GM23338 (cell line): ENCODE results near the gene CAMP. TPM values are rescaled to one million over a fixed set of nuclear protein-coding genes. Genes with fewer than 3 reads are reported as not detected.

ENCODE experiments used
- ATAC-seq: fragments of 200-7000 bp; cut with Tn5 transposase; 3 replicates; pipeline ENCODE4 v1.9.1; 2020
- DNase-seq: peaks from one replicate; pipeline ENCODE4 v3.0.0-alpha.2; 2015; ENCODE audit warnings: low spot score
- H2AFZ ChIP-seq: fragments of 200-600 bp; sonication (generic); 2 replicates; pipeline ENCODE4 v1.8.0; 2016; ENCODE audit warnings: antibody characterized with exemption, mild to moderate bottlenecking, moderate library complexity
- H3F3A ChIP-seq: fragments of 200-600 bp; sonication (generic); replicated peaks from 2 replicates; pipeline ENCODE4 v1.8.0; 2017; ENCODE audit warnings: antibody characterized with exemption, mixed run types, low read depth
- H3K27ac ChIP-seq: fragments of 200-600 bp; sonication (generic); 2 replicates; pipeline ENCODE4 v1.6.1; 2016; ENCODE audit warnings: low read depth
- H3K27me3 ChIP-seq: fragments of 200-600 bp; sonication (generic); 2 replicates; pipeline ENCODE4 v1.8.0; 2016; ENCODE audit warnings: mild to moderate bottlenecking, mixed run types, moderate library complexity; ENCODE audit not compliant: insufficient read depth
- H3K36me3 ChIP-seq: fragments of 200-600 bp; sonication (generic); 2 replicates; pipeline ENCODE4 v1.8.0; 2016; ENCODE audit warnings: mild to moderate bottlenecking; ENCODE audit not compliant: insufficient read depth
- H3K4me1 ChIP-seq: fragments of 200-600 bp; sonication (generic); 2 replicates; pipeline ENCODE4 v1.8.0; 2016; ENCODE audit warnings: mild to moderate bottlenecking, moderate library complexity; ENCODE audit not compliant: insufficient read depth
- H3K4me2 ChIP-seq: fragments of 200-600 bp; sonication (generic); 2 replicates; pipeline ENCODE4 v1.7.1; 2017; ENCODE audit warnings: mixed run types
- H3K4me3 ChIP-seq: fragments of 200-600 bp; sonication (generic); 2 replicates; pipeline ENCODE4 v1.6.1; 2016; ENCODE audit warnings: mixed run types
- H3K79me2 ChIP-seq: fragments of 200-600 bp; sonication (generic); replicated peaks from 2 replicates; pipeline ENCODE4 v1.8.0; 2017; ENCODE audit warnings: mild to moderate bottlenecking; ENCODE audit not compliant: insufficient read depth
- H3K9me2 ChIP-seq: fragments of 200-600 bp; sonication (generic); 2 replicates; pipeline ENCODE4 v1.8.0; 2017; ENCODE audit not compliant: insufficient read depth
- H4K20me1 ChIP-seq: fragments of 200-600 bp; sonication (generic); replicated peaks from 2 replicates; pipeline ENCODE4 v1.8.0; 2017; ENCODE audit warnings: mild to moderate bottlenecking; ENCODE audit not compliant: insufficient read depth
- H3K27ac Mint-ChIP-seq: 2 replicates; pipeline ENCODE4 v1.8.0; 2020; ENCODE audit warnings: inconsistent platforms, mild to moderate bottlenecking, moderate library complexity, mixed read lengths
- H3K27me3 Mint-ChIP-seq: 3 replicates; pipeline ENCODE4 v1.8.0; 2022; ENCODE audit warnings: low read depth, mild to moderate bottlenecking, moderate library complexity, mixed read lengths, inconsistent platforms; ENCODE audit not compliant: insufficient read depth, poor library complexity
- H3K36me3 Mint-ChIP-seq: 3 replicates; pipeline ENCODE4 v1.8.0; 2021; ENCODE audit warnings: low read depth, mild to moderate bottlenecking, inconsistent platforms, moderate library complexity, mixed read lengths
- H3K4me1 Mint-ChIP-seq: 3 replicates; pipeline ENCODE4 v1.8.0; 2020; ENCODE audit warnings: mild to moderate bottlenecking, inconsistent platforms, mixed read lengths
- H3K4me3 Mint-ChIP-seq: 3 replicates; pipeline ENCODE4 v1.8.0; 2021; ENCODE audit warnings: moderate library complexity, mild to moderate bottlenecking, inconsistent platforms, mixed read lengths
- H3K9me3 Mint-ChIP-seq: 3 replicates; pipeline ENCODE4 v1.8.0; 2020; ENCODE audit warnings: moderate library complexity, mild to moderate bottlenecking, inconsistent platforms, mixed read lengths
- CREB1 ChIP-seq: fragments of 250-450 bp; sonication (Bioruptor Pico); IDR thresholded peaks from 2 replicates; pipeline ENCODE4 v1.5.0; 2020; ENCODE audit warnings: low read depth, mild to moderate bottlenecking, moderate library complexity
- CTCF ChIP-seq, 2 experiments: fragments of 200-600 bp in 1 of 2; sonication (generic) in 1 of 2; conservative IDR thresholded peaks; 2 replicates each; pipeline versions ENCODE4 v1.5.1 to v1.6.1; 2016 to 2017; ENCODE audit warnings: antibody characterized with exemption in 2 of 2, low read depth in 2 of 2, mild to moderate bottlenecking in 2 of 2, moderate library complexity in 1 of 2
- ETS1 ChIP-seq: IDR thresholded peaks from 2 replicates; pipeline ENCODE4 v1.6.1; 2016; ENCODE audit warnings: antibody characterized with exemption
- EZH2 ChIP-seq: fragments of 200-600 bp; sonication (generic); IDR thresholded peaks from one replicate; pipeline ENCODE4 v1.8.0; 2017; ENCODE audit warnings: antibody characterized with exemption, mild to moderate bottlenecking, low read depth; ENCODE audit not compliant: unreplicated experiment
- EZH2phosphoT487 ChIP-seq: fragments of 200-600 bp; sonication (generic); IDR thresholded peaks from one replicate; pipeline ENCODE4 v1.8.1; 2018; ENCODE audit warnings: antibody characterized with exemption; ENCODE audit not compliant: unreplicated experiment
- JUNB ChIP-seq: IDR thresholded peaks from one replicate; pipeline ENCODE4 v1.6.1; 2016; ENCODE audit warnings: antibody characterized with exemption; ENCODE audit not compliant: unreplicated experiment
- NANOG ChIP-seq: IDR thresholded peaks from 2 replicates; pipeline ENCODE4 v1.6.1; 2016; ENCODE audit warnings: antibody characterized with exemption, borderline replicate concordance
- POLR2AphosphoS5 ChIP-seq: IDR thresholded peaks from 2 replicates; pipeline ENCODE4 v1.6.1; 2016; ENCODE audit warnings: antibody characterized with exemption, low read depth
- REST ChIP-seq: IDR thresholded peaks from one replicate; pipeline ENCODE4 v1.6.1; 2018; ENCODE audit warnings: antibody characterized with exemption; ENCODE audit not compliant: unreplicated experiment
- STAT1 ChIP-seq: IDR thresholded peaks from one replicate; pipeline ENCODE4 v1.6.1; 2016; ENCODE audit warnings: antibody characterized with exemption; ENCODE audit not compliant: unreplicated experiment
- ZNF114 ChIP-seq: fragments of 250-450 bp; sonication (Bioruptor Pico); IDR thresholded peaks from 2 replicates; pipeline ENCODE4 v1.5.0; 2020; ENCODE audit warnings: mild to moderate bottlenecking, moderate library complexity
- ZNF331 ChIP-seq: fragments of 250-450 bp; sonication (Bioruptor Pico); IDR thresholded peaks from 2 replicates; pipeline ENCODE4 v1.5.0; 2020; ENCODE audit warnings: low read depth, mild to moderate bottlenecking, moderate library complexity
- ZNF462 ChIP-seq: fragments of 250-450 bp; sonication (Bioruptor Pico); IDR thresholded peaks from 2 replicates; pipeline ENCODE4 v1.5.0; 2020; ENCODE audit warnings: mild to moderate bottlenecking, moderate library complexity
- polyA plus RNA-seq: library from polyadenylated mRNA; unstranded; fragments of >200 nt; fragmentation: Nextera tagmentation; extraction: Ambion mirVana; gene quantifications from 2 replicates; pipeline ENCODE4 v1.2.1, GENCODE V29; 2016
- total RNA-seq: library from RNA; depleted of rRNA; stranded (reverse); fragments of >200 nt; shearing (Covaris generic); gene quantifications from 2 replicates; pipeline ENCODE4 v1.2.3, GENCODE V29; 2014

CAMP gene
- total and polyA plus RNA-seq, 2 experiments from 2014 or later: not detected

GRCh38 chr3:48247401-48247811 lies 24.1 kb downstream of the CAMP start:
- peaks cover 25% of the 10 kb centered on the region for H3F3A ChIP-seq
- Mint-ChIP-seq H3K4me1 (peaks cover 15% of the 10 kb centered on the region), H3K27ac (no peak overlapping the region; the same call in 1 of the 2 replicates), H3K36me3 (peaks cover 85% of the 10 kb centered on the region), H3K27me3 (peaks cover 2% of the 10 kb centered on the region), H3K4me3 (no peak overlapping the region; the same call in 2 of the 3 replicates), H3K9me3 (no peaks in the 10 kb centered on the region)
- no peak overlapping the region for H2AFZ ChIP-seq
- H3K9me2 ChIP-seq: no peaks in the 10 kb centered on the region
- peaks cover 100% of the 10 kb centered on the region for H3K79me2 ChIP-seq
- ATAC-seq (peak; percentile 34; the same call in 2 of the 3 replicates), DNase-seq (peak; percentile 23)
- no peak overlapping the region for H3K4me3 ChIP-seq
- TF ChIP-seq ETS1 (no peak), NANOG (no peak), EZH2phosphoT487 (no peak), EZH2 (no peak), STAT1 (no peak), POLR2AphosphoS5 (no peak), REST (no peak), ZNF114 (CRISPR knock-in tag) (no peak), JUNB (no peak), CTCF (conservative IDR thresholded peaks at IDR 0.05; ENCODE audit: low read depth in 2 of 2) (no peak), ZNF462 (CRISPR knock-in tag) (no peak), ZNF331 (CRISPR knock-in tag) (no peak), CREB1 (CRISPR knock-in tag) (no peak)
- H3K4me2 ChIP-seq: no peak overlapping the region
- H3K36me3 ChIP-seq: peaks cover 66% of the 10 kb centered on the region
- peak overlapping the region; percentile 46; the same call in 1 of the 2 replicates for H3K27ac ChIP-seq
- peaks cover 86% of the 10 kb centered on the region for H4K20me1 ChIP-seq
- peaks cover 22% of the 10 kb centered on the region for H3K4me1 ChIP-seq
- no peaks in the 10 kb centered on the region for H3K27me3 ChIP-seq
